Ishikawa (cell line): ENCODE results near the gene CLEC10A.

ENCODE experiments used
- EP300 ChIP-seq: IDR thresholded peaks from 2 replicates; pipeline ENCODE4 v1.6.1; 2012; ENCODE audit warnings: borderline replicate concordance
- MAX ChIP-seq: IDR thresholded peaks from 2 replicates; pipeline ENCODE4 v1.6.1; 2012
- NFIC ChIP-seq: IDR thresholded peaks from 2 replicates; pipeline ENCODE4 v1.6.1; 2012
- RAD21 ChIP-seq: IDR thresholded peaks from 2 replicates; pipeline ENCODE4 v1.6.1; 2012; ENCODE audit warnings: low read depth
- REST ChIP-seq: IDR thresholded peaks from 2 replicates; pipeline ENCODE4 v1.6.1; 2012; ENCODE audit warnings: low read depth, mild to moderate bottlenecking
- TAF1 ChIP-seq: IDR thresholded peaks from 2 replicates; pipeline ENCODE4 v1.6.1; 2012; ENCODE audit warnings: low read depth, mild to moderate bottlenecking
- TEAD4 ChIP-seq: IDR thresholded peaks from 2 replicates; pipeline ENCODE4 v1.6.1; 2012
- YY1 ChIP-seq: IDR thresholded peaks from 2 replicates; pipeline ENCODE4 v1.6.1; 2012; ENCODE audit warnings: low read depth
- TF ChIP-seq, protein P1 (sequence below): IDR thresholded peaks from 2 replicates; pipeline ENCODE4 v1.6.1; 2012

DNA sequence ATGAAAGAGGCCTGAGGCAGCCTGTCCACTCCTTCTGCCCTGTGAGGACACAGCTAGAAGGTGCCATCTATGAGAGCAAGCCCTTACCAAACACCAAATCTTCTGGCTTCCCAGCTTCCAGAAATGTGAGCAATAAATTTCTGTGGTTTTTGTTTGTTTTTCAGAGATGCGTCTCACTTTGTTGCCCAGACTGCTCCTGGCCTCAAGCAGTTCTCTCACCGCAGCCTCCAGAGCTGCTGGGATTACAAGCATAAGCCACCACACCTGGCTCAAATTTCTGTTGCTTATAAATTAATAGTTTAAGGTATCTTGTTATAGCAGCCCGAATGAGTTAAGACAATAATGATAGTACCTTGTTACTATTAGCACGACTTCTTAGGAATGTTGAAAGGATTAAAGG, 23.7 kb downstream of the CLEC10A start:
- TF ChIP-seq, protein P1, sequence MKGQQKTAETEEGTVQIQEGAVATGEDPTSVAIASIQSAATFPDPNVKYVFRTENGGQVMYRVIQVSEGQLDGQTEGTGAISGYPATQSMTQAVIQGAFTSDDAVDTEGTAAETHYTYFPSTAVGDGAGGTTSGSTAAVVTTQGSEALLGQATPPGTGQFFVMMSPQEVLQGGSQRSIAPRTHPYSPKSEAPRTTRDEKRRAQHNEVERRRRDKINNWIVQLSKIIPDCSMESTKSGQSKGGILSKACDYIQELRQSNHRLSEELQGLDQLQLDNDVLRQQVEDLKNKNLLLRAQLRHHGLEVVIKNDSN = no peak
- TF ChIP-seq TAF1 = no peak
- TF ChIP-seq EP300 = no peak
- no peak for TF ChIP-seq YY1
- no peak for TF ChIP-seq TEAD4
- TF ChIP-seq REST = no peak
- TF ChIP-seq NFIC = no peak
- TF ChIP-seq RAD21 = no peak
- TF ChIP-seq MAX = no peak
